ENCODE results near the gene RTN4IP1.
"Not testable (repeated sequence)": the region's sequence is repeated elsewhere in the genome, so short reads cannot be mapped to it uniquely, and the experiment has no call there.

Gene RTN4IP1

GRCh38 chr6:106639812-106640211, 10.5 kb upstream of the RTN4IP1 start:
- Histone ChIP-seq H3K36me3 (replicated peaks) (peaks cover 9% of the 10 kb centered on the region), H3K4me1 (no peaks in the 10 kb centered on the region)

GRCh38 chr6:106637717-106638341, 8.5 kb upstream of the RTN4IP1 start:
- Histone ChIP-seq H3K27me3 (ENCODE audit: low read depth) (no peaks in the 10 kb centered on the region), H3K36me3 (replicated peaks) (peaks cover 4% of the 10 kb centered on the region), H3K9me3 (no peaks in the 10 kb centered on the region), H3K4me1 (no peaks in the 10 kb centered on the region), H3K4me3 (no peak overlapping the region)
- DNase-seq (ENCODE audit: low spot score in 2 of 2) = no peak
- in situ Hi-C loops (cut with MboI; ENCODE audit: low sequenced_read_pairs) = no loop called here

More at GRCh38 chr6:106639812-106640211, 10.5 kb upstream of the RTN4IP1 start:
- no peaks in the 10 kb centered on the region for H3K27me3 ChIP-seq (ENCODE audit: low read depth)
- in situ Hi-C loops (cut with MboI; ENCODE audit: low sequenced_read_pairs) = no loop called here
- DNase-seq (ENCODE audit: low spot score in 2 of 2) = no peak
- H3K4me3 ChIP-seq = no peak overlapping the region
- no peaks in the 10 kb centered on the region for H3K9me3 ChIP-seq

- no peak overlapping the region for H3K4me3 ChIP-seq
- H3K36me3 ChIP-seq (replicated peaks) = peaks cover 1% of the 10 kb centered on the region
- no peaks in the 10 kb centered on the region for H3K4me1 ChIP-seq
- no peaks in the 10 kb centered on the region for H3K9me3 ChIP-seq
- H3K27me3 ChIP-seq (ENCODE audit: low read depth) = no peaks in the 10 kb centered on the region
- in situ Hi-C loops (cut with MboI; ENCODE audit: low sequenced_read_pairs) = no loop called here
- no peak for DNase-seq (ENCODE audit: low spot score in 2 of 2)
These were observed 7.9 kb upstream of the RTN4IP1 start for GRCh38 chr6:106637051-106637716.

GRCh38 chr6:106634565-106634964, 5.3 kb upstream of the RTN4IP1 start:
- Histone ChIP-seq H3K4me1 (no peaks in the 10 kb centered on the region; the same call in 1 of the 2 replicates), H3K4me3 (no peak overlapping the region), H3K27me3 (ENCODE audit: low read depth) (no peaks in the 10 kb centered on the region), H3K36me3 (replicated peaks) (no peaks in the 10 kb centered on the region), H3K9me3 (no peaks in the 10 kb centered on the region)
- DNase-seq (ENCODE audit: low spot score in 2 of 2) = no peak
- in situ Hi-C loops (cut with MboI; ENCODE audit: low sequenced_read_pairs) = no loop called here

GRCh38 chr6:106631346-106631745, 2.0 kb upstream of the RTN4IP1 start:
- DNase-seq (ENCODE audit: low spot score in 2 of 2) = no peak
- Histone ChIP-seq H3K4me3 (no peak overlapping the region), H3K36me3 (replicated peaks) (no peaks in the 10 kb centered on the region), H3K4me1 (peaks cover 7% of the 10 kb centered on the region), H3K27me3 (ENCODE audit: low read depth) (no peaks in the 10 kb centered on the region), H3K9me3 (no peaks in the 10 kb centered on the region)
- in situ Hi-C loops (cut with MboI; ENCODE audit: low sequenced_read_pairs) = no loop called here

- Histone ChIP-seq H3K9me3 (no peaks in the 10 kb centered on the region), H3K4me3 (peak overlapping the region; percentile 82), H3K4me1 (peaks cover 7% of the 10 kb centered on the region), H3K36me3 (replicated peaks) (no peaks in the 10 kb centered on the region), H3K27me3 (ENCODE audit: low read depth) (no peaks in the 10 kb centered on the region)
- DNase-seq (ENCODE audit: low spot score in 2 of 2) = no peak
- in situ Hi-C loops (cut with MboI; ENCODE audit: low sequenced_read_pairs) = no loop called here
These were observed 1.1 kb upstream of the RTN4IP1 start for GRCh38 chr6:106630366-106630765.

- no peaks in the 10 kb centered on the region for H3K36me3 ChIP-seq (replicated peaks)
- H3K27me3 ChIP-seq (ENCODE audit: low read depth) = no peaks in the 10 kb centered on the region
- H3K4me3 ChIP-seq = peak overlapping the region; percentile 82
- H3K9me3 ChIP-seq = no peaks in the 10 kb centered on the region
- in situ Hi-C loops (cut with MboI; ENCODE audit: low sequenced_read_pairs) = no loop called here
- no peak for DNase-seq (ENCODE audit: low spot score in 2 of 2)
- peaks cover 7% of the 10 kb centered on the region for H3K4me1 ChIP-seq
These were observed 513 bp upstream of the RTN4IP1 start for GRCh38 chr6:106629859-106630163.

- DNase-seq (ENCODE audit: low spot score in 2 of 2) = peak in 1 of 2 experiments; percentile 11
- in situ Hi-C loops (cut with MboI; ENCODE audit: low sequenced_read_pairs) = no loop called here
- peaks cover 7% of the 10 kb centered on the region for H3K4me1 ChIP-seq
These were observed 618 bp downstream of the RTN4IP1 start for GRCh38 chr6:106628658-106629102.

GRCh38 chr6:106627760-106628159, 1.5 kb downstream of the RTN4IP1 start:
- in situ Hi-C loops (cut with MboI; ENCODE audit: low sequenced_read_pairs); H3K4me3 ChIP-seq; DNase-seq (ENCODE audit: low spot score in 2 of 2); H3K36me3 ChIP-seq (replicated peaks); H3K27me3 ChIP-seq (ENCODE audit: low read depth); H3K4me1 ChIP-seq; H3K9me3 ChIP-seq: not testable (repeated sequence)

More at GRCh38 chr6:106628658-106629102, 618 bp downstream of the RTN4IP1 start:
- Histone ChIP-seq H3K36me3 (replicated peaks) (no peaks in the 10 kb centered on the region), H3K27me3 (ENCODE audit: low read depth) (no peaks in the 10 kb centered on the region), H3K4me3 (peak overlapping the region; percentile 82), H3K9me3 (no peaks in the 10 kb centered on the region)

- Histone ChIP-seq H3K27me3 (ENCODE audit: low read depth) (no peaks in the 10 kb centered on the region), H3K9me3 (no peaks in the 10 kb centered on the region), H3K36me3 (replicated peaks) (no peaks in the 10 kb centered on the region), H3K4me3 (no peak overlapping the region), H3K4me1 (peaks cover 7% of the 10 kb centered on the region)
- in situ Hi-C loops (cut with MboI; ENCODE audit: low sequenced_read_pairs) = no loop called here
- DNase-seq (ENCODE audit: low spot score in 2 of 2) = peak in 1 of 2 experiments; percentile 7
These were observed 2.8 kb downstream of the RTN4IP1 start for GRCh38 chr6:106626485-106626884.

GRCh38 chr6:106623039-106623438, 6.3 kb downstream of the RTN4IP1 start:
- Histone ChIP-seq H3K4me3 (no peak overlapping the region), H3K27me3 (ENCODE audit: low read depth) (no peaks in the 10 kb centered on the region), H3K9me3 (no peaks in the 10 kb centered on the region), H3K4me1 (peaks cover 6% of the 10 kb centered on the region), H3K36me3 (replicated peaks) (no peaks in the 10 kb centered on the region)
- no peak for DNase-seq (ENCODE audit: low spot score in 2 of 2)
- in situ Hi-C loops (cut with MboI; ENCODE audit: low sequenced_read_pairs) = no loop called here

- H3K4me1 ChIP-seq = peaks cover 3% of the 10 kb centered on the region
- DNase-seq (ENCODE audit: low spot score in 2 of 2) = no peak
- H3K4me3 ChIP-seq = no peak overlapping the region
- H3K9me3 ChIP-seq = no peaks in the 10 kb centered on the region
- H3K36me3 ChIP-seq (replicated peaks) = no peaks in the 10 kb centered on the region; the same call in 1 of the 2 replicates
- in situ Hi-C loops (cut with MboI; ENCODE audit: low sequenced_read_pairs) = no loop called here
- H3K27me3 ChIP-seq (ENCODE audit: low read depth) = no peaks in the 10 kb centered on the region
These were observed 6.9 kb downstream of the RTN4IP1 start for GRCh38 chr6:106622412-106622811.

- Histone ChIP-seq H3K9me3 (no peaks in the 10 kb centered on the region), H3K27me3 (ENCODE audit: low read depth) (no peaks in the 10 kb centered on the region), H3K4me3 (no peak overlapping the region), H3K36me3 (replicated peaks) (peaks cover 4% of the 10 kb centered on the region; the same call in 1 of the 2 replicates), H3K4me1 (no peaks in the 10 kb centered on the region)
- in situ Hi-C loops (cut with MboI; ENCODE audit: low sequenced_read_pairs) = no loop called here
- DNase-seq (ENCODE audit: low spot score in 2 of 2) = no peak
These were observed 8.2 kb downstream of the RTN4IP1 start for GRCh38 chr6:106620931-106621672.

GRCh38 chr6:106619223-106619622, 10.1 kb downstream of the RTN4IP1 start:
- Histone ChIP-seq H3K36me3 (replicated peaks) (peaks cover 4% of the 10 kb centered on the region; the same call in 1 of the 2 replicates), H3K4me3 (no peak overlapping the region), H3K4me1 (peaks cover 7% of the 10 kb centered on the region), H3K27me3 (ENCODE audit: low read depth) (no peaks in the 10 kb centered on the region), H3K9me3 (no peaks in the 10 kb centered on the region)
- DNase-seq (ENCODE audit: low spot score in 2 of 2) = no peak
- in situ Hi-C loops (cut with MboI; ENCODE audit: low sequenced_read_pairs) = no loop called here

Data from HAP-1 (cell line).